GM12873 (cell line): ENCODE results near the gene DTNB.

Experiments
- CTCF ChIP-seq: IDR thresholded peaks from 2 replicates; pipeline ENCODE4 v1.5.1; 2012; ENCODE audit warnings: low read depth, mild to moderate bottlenecking, moderate library complexity, low read length, control low read depth; ENCODE audit not compliant: insufficient read depth; ENCODE audit errors: missing control alignments

DTNB gene

GRCh38 chr2:25400576-25401216 is 272.7 kb downstream of the DTNB start:
- no peak for TF ChIP-seq CTCF

- TF ChIP-seq CTCF = no peak
Observed at GRCh38 chr2:25400169-25400568, 273.2 kb downstream of the DTNB start.

- peak; percentile 14 for TF ChIP-seq CTCF
Observed at GRCh38 chr2:25398534-25398933, 274.8 kb downstream of the DTNB start.

GRCh38 chr2:25397777-25398176 is 275.6 kb downstream of the DTNB start:
- no peak for TF ChIP-seq CTCF

GRCh38 chr2:25389161-25389560 is 284.2 kb downstream of the DTNB start:
- no peak for TF ChIP-seq CTCF

- no peak for TF ChIP-seq CTCF
Observed at GRCh38 chr2:25388491-25388890, 284.9 kb downstream of the DTNB start.

- TF ChIP-seq CTCF = no peak
Observed at GRCh38 chr2:25387876-25388449, 285.4 kb downstream of the DTNB start.
